NB4 (cell line): ENCODE results near the gene RHBDL3.

Source experiments
- CTCF ChIP-seq: IDR thresholded peaks from one replicate; pipeline ENCODE4 v1.5.1; 2012; ENCODE audit warnings: low read depth, low read length
- MAX ChIP-seq: IDR thresholded peaks from 2 replicates; pipeline ENCODE4 v1.6.1; 2011; ENCODE audit warnings: low read depth, low read length
- POLR2A ChIP-seq: IDR thresholded peaks from 2 replicates; pipeline ENCODE4 v1.6.1; 2011; ENCODE audit warnings: mild to moderate bottlenecking; ENCODE audit not compliant: insufficient read length; ENCODE audit errors: extremely low read depth

GRCh38 chr17:32277284-32277683 lies 11.7 kb downstream of the RHBDL3 start:
- TF ChIP-seq CTCF (no peak), POLR2A (no peak), MAX (0 out of 2 replicates have a peak, but pooled peaks have one; percentile 8)
